Skeletal muscle satellite cell (primary cell): ENCODE results near the gene PNISR.

Experiments
- H3K27me3 ChIP-seq: 2 replicates; pipeline ENCODE4 v1.7.0; 2013; ENCODE audit warnings: low read length; ENCODE audit not compliant: control insufficient read depth, insufficient read depth
- H3K36me3 ChIP-seq: 2 replicates; pipeline ENCODE4 v1.7.0; 2013; ENCODE audit warnings: mild to moderate bottlenecking, control low read depth, low read length; ENCODE audit not compliant: insufficient read depth
- H3K4me1 ChIP-seq: 2 replicates; pipeline ENCODE4 v1.7.0; 2013; ENCODE audit warnings: low read length; ENCODE audit not compliant: control insufficient read depth, insufficient read depth
- H3K4me2 ChIP-seq: 2 replicates; pipeline ENCODE4 v1.7.0; 2013; ENCODE audit warnings: mild to moderate bottlenecking, low read length
- H3K4me3 ChIP-seq: 2 replicates; pipeline ENCODE4 v1.7.0; 2013; ENCODE audit warnings: low read length
- H3K9ac ChIP-seq: 2 replicates; pipeline ENCODE4 v1.7.0; 2013; ENCODE audit warnings: mild to moderate bottlenecking, low read depth, low read length, moderate library complexity
- H3K9me3 ChIP-seq: replicated peaks from 2 replicates; pipeline ENCODE4 v1.7.0; 2013; ENCODE audit warnings: mild to moderate bottlenecking, control low read depth, low read length

The PNISR gene

DNA sequence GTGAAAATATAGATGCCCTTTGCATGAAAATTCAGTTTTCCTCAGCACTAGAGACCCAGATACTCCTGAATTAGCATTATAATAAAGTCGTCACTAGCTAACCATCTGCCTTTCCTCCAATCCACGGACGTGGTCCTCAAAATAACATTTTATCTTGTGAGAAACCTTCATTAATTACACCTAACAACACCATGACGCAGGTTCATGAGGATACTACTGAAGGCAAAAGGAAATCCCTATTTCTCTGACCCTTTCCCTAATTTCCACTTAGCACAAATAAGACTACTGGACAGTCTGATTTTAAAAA is 1.3 kb upstream of the PNISR start:
- H3K27me3 ChIP-seq: no peaks in the 10 kb centered on the region
- peak overlapping the region; percentile 87 for H3K4me3 ChIP-seq
- H3K36me3 ChIP-seq: no peaks in the 10 kb centered on the region
- H3K4me1 ChIP-seq: peaks cover 27% of the 10 kb centered on the region
- H3K9ac ChIP-seq: peak overlapping the region; percentile 96
- H3K9me3 ChIP-seq: no peaks in the 10 kb centered on the region
- H3K4me2 ChIP-seq: peak overlapping the region; percentile 92

DNA sequence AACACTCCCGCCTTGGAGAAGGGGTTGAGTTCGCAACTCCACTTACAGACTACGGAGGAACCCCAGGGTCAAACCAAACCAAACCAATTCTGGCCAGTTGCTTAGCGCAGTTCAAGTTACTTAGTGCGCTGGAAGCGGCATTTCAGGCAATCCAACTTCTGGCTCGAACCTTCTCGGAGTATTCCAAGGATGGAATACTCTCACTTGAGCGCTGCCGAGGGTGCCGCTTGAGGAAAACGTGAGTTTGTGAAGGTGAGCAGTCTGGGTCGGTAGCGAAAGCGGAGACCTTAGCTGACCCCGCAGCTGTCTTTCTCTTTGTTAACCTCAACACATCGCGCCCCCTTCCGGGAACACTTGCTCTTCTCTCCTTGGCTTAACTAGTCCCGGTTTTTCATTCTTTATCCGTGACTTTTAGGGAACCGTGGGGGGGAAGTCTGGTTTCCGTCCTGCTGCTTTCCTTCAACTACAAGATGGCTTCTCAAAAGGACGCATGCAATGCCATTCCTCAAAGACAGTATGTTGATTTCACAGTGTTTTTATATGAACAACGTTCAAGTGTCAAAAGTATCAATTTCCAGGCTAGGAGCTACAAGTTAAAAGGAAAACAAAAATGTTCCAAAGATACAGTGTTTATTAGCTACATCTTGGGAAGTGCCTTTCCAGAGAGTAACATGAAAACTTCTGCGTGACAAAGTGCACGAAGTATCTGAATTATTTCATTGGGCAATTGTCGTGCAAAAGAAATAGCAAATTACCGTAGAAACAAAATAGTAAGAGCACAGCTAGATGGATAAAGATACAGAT is 741 bp upstream of the PNISR start:
- H3K36me3 ChIP-seq: no peaks in the 10 kb centered on the region
- no peaks in the 10 kb centered on the region for H3K27me3 ChIP-seq
- H3K4me3 ChIP-seq: peak overlapping the region; percentile 87
- peaks cover 27% of the 10 kb centered on the region for H3K4me1 ChIP-seq
- H3K4me2 ChIP-seq: peak overlapping the region; percentile 92
- H3K9me3 ChIP-seq: no peaks in the 10 kb centered on the region
- peak overlapping the region; percentile 96 for H3K9ac ChIP-seq

DNA sequence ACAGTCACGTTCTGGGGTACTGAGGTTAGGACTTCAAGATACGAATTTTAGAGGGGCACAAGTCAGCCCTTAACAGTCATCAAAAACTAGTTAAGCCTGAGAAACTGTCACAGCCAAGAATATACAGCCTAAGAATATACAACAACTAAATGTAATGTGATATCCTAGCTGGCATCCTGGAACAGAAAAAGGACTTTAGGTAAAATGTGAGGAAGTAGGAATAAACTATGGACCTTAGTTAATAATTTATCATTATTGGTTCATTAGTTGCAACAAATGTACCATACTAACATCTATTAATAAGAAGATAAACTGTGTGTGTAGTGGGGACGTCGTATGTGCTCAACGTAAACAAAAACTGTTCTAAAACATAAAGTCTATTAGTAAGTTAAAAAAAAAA is 1.1 kb downstream of the PNISR start:
- peak overlapping the region; percentile 92 for H3K4me2 ChIP-seq
- no peaks in the 10 kb centered on the region for H3K36me3 ChIP-seq
- peak overlapping the region; percentile 87 for H3K4me3 ChIP-seq
- H3K9ac ChIP-seq: peak overlapping the region; percentile 96
- peaks cover 27% of the 10 kb centered on the region for H3K4me1 ChIP-seq
- H3K9me3 ChIP-seq: no peaks in the 10 kb centered on the region
- no peaks in the 10 kb centered on the region for H3K27me3 ChIP-seq

DNA sequence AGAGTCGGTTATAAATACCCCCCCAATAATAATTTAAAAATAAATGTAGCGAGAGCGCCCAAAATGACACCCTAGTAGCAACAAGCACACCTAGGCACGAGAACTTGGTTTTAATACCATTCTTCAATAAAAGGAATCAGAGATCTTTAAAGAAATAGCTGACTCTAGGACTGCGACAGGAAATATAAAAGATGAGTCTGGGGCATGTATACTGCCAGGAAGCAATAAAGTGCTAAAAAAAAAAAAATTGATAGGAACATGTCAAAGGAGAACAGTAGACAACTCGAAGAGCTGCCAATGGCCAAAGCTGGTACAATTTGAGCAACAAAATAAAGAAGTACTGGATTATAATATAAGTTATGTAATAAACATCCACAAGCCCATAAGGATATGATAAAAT is 2.2 kb downstream of the PNISR start:
- no peaks in the 10 kb centered on the region for H3K36me3 ChIP-seq
- no peaks in the 10 kb centered on the region for H3K9me3 ChIP-seq
- H3K9ac ChIP-seq: no peak overlapping the region
- H3K4me2 ChIP-seq: no peak overlapping the region
- H3K4me1 ChIP-seq: peaks cover 27% of the 10 kb centered on the region
- H3K27me3 ChIP-seq: no peaks in the 10 kb centered on the region
- no peak overlapping the region for H3K4me3 ChIP-seq

DNA sequence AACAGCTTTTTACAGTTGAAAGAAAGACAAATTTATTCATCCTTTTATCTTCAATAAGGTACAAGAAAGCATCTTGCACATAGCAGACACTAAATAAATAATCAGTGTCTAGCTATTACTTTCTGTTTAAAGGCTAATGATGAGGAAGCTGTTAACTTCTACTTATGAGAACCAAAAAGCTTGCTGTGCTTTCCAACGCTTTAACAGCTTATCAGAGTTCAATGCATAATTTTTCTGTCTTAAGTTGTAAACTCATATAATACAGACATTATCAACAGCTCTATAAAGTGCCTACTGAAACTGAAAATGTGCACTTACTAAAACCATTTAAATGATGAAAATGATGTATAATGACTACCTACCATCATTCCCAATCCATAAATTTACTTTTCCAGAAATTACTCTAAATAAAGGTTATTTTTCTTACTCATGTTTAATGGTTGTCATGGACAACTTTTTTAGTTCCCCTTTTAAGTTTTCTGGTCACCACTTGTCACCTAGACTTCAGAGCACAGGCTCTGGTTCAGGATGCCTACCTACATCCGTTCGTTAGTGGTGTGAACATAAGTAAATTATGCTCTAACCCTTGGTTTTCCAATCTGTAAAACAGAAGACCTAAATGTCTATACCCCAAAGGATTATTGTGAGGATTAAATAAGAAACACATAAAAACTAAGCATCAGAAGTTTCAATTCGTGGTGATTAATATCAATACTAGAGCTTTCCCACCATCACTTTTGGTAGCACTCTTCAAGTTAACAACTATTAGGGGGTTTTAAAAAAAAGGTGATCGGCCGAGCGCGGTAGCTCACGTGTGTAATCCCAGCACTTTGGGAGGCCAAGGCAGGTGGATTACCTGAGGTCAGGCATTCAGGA is 8.0 kb downstream of the PNISR start:
- Histone ChIP-seq H3K9me3 (no peaks in the 10 kb centered on the region), H3K4me2 (no peak overlapping the region), H3K4me1 (peaks cover 3% of the 10 kb centered on the region), H3K9ac (no peak overlapping the region), H3K27me3 (no peaks in the 10 kb centered on the region), H3K4me3 (no peak overlapping the region), H3K36me3 (no peaks in the 10 kb centered on the region)

DNA sequence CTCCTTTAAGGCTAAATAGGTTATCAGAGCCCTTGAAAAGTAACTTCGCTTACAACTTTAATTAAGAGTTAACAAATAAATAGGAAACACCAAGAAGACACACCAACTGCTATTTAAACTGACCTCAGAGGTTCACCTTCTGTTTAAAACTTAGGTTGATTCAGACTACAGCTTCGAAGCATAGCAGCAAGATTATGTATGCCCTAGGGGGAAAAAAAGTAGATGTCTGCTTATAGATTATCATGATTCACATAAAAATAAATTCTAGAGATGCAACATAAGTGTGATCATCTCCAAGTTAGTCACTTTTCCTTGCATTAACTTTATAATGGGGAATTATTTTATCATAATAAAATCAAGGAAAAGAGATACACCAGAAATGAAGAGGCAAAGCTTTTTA is 8.9 kb downstream of the PNISR start:
- no peak overlapping the region for H3K4me3 ChIP-seq

DNA sequence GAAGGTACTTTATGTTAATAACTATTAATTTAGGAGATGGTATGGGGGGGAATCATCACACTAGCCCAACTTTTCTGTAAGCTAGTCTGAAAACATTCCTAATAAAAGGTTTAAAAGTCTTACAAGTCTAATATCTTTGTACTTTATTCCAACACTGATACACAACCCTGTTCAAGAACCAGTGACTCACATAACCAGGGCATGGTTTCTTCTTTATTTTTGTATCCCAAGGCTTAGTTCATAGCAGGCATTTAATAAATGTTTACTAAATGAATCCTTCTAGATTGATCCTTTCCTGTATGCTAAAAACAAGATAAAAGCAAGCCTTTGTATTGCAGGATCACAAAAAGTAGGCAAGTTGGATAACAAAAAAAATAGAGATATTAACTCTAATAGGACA is 9.7 kb downstream of the PNISR start:
- H3K27me3 ChIP-seq: no peaks in the 10 kb centered on the region

More for the DNA sequence above, 8.9 kb downstream of the PNISR start:
- H3K36me3 ChIP-seq: no peaks in the 10 kb centered on the region
- H3K4me1 ChIP-seq: peaks cover 3% of the 10 kb centered on the region
- H3K9me3 ChIP-seq: no peaks in the 10 kb centered on the region
- no peaks in the 10 kb centered on the region for H3K27me3 ChIP-seq
- no peak overlapping the region for H3K4me2 ChIP-seq
- no peak overlapping the region for H3K9ac ChIP-seq

DNA sequence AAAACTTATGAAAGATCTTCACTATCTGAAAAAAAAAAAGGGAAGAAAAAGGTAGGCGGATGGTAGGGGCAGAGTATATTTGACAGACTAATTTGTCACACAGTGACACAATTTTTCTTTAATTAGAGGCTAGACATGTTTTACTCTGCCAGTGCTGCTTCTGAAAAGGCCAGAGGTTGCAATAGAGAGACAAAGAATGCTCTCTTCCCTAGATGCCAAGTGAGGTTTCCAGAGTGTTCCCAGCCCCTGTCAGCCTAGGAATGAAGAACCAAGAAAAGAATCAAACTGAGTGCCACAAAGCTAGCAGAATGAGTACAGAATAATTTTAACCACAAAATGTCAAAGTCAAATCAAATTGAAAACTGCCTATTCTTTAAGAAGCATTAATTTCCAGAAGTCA is 13.0 kb downstream of the PNISR start:
- no peak overlapping the region for H3K4me3 ChIP-seq
- H3K9ac ChIP-seq: no peak overlapping the region
- no peaks in the 10 kb centered on the region for H3K27me3 ChIP-seq
- H3K9me3 ChIP-seq: no peaks in the 10 kb centered on the region
- peaks cover 3% of the 10 kb centered on the region for H3K4me1 ChIP-seq
- H3K36me3 ChIP-seq: peaks cover 30% of the 10 kb centered on the region
- H3K4me2 ChIP-seq: no peak overlapping the region

More for the DNA sequence above, 9.7 kb downstream of the PNISR start:
- Histone ChIP-seq H3K4me1 (peaks cover 3% of the 10 kb centered on the region), H3K4me3 (no peak overlapping the region), H3K9ac (no peak overlapping the region), H3K36me3 (peaks cover 5% of the 10 kb centered on the region), H3K9me3 (no peaks in the 10 kb centered on the region), H3K4me2 (no peak overlapping the region)

DNA sequence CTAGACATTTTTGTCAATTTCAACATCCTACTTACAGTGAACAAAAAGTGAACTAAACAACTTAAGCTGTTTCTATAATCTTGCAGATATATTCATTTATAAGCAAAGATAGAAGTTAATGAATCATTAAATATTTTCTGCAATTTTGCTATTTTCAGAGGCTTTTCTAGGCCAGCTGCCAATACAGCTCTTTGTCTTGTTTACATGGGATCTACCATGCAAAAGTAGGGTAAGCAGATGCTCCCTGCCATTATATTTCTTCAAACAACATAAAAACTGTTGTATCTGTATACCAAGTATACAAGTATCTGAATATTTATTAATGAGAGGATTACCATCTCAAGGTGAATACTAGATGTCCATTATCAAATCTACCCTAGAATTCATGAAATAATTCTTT is 15.4 kb downstream of the PNISR start:
- no peak overlapping the region for H3K4me2 ChIP-seq
- no peaks in the 10 kb centered on the region for H3K4me1 ChIP-seq
- no peak overlapping the region for H3K4me3 ChIP-seq
- peaks cover 45% of the 10 kb centered on the region for H3K36me3 ChIP-seq
- no peaks in the 10 kb centered on the region for H3K9me3 ChIP-seq
- H3K9ac ChIP-seq: no peak overlapping the region
- H3K27me3 ChIP-seq: no peaks in the 10 kb centered on the region

DNA sequence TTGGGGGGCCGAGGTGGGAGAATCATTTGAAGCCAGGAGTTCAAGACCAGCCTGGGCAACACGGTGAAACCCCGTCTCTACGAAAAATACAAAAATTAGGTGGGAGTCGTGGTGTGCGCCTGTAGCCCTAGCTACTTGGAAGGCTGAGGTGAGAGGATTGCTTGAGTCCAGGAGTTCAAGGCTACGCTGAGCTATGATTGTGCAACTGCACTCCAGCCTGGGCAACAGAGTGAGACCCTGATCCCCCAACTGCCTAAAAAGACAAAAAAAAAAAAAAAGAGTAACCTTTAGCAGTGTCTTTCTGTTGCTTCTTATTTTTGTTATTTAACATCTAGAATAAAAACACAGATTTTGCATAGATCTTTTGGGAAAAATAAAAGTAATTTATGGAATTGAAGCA is 18.0 kb downstream of the PNISR start:
- Histone ChIP-seq H3K36me3 (peaks cover 68% of the 10 kb centered on the region), H3K9me3 (no peaks in the 10 kb centered on the region), H3K4me3 (no peak overlapping the region), H3K27me3 (no peaks in the 10 kb centered on the region), H3K9ac (no peak overlapping the region), H3K4me1 (no peaks in the 10 kb centered on the region), H3K4me2 (no peak overlapping the region)

DNA sequence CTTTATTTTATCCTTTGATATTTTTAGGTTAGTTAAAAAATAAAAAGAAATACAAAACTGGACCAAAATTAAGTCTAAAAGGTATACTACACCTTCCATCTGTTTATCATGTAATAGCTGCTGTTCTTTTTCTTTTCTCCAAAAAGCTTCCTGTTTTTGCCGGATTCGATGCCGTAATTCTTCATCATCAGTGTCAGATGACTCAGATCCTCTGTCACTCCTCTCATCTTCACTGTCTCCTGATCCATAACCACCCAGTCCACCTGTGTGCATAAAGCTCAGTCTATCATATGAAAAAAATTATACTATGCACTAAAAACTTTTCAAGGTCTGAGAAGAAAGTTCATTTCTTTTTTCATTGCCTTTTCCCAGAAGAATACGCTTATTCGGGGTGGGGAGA is 22.7 kb downstream of the PNISR start:
- Histone ChIP-seq H3K9me3 (no peaks in the 10 kb centered on the region), H3K27me3 (no peaks in the 10 kb centered on the region), H3K4me2 (no peak overlapping the region), H3K36me3 (peaks cover 69% of the 10 kb centered on the region), H3K4me1 (no peaks in the 10 kb centered on the region), H3K4me3 (no peak overlapping the region), H3K9ac (no peak overlapping the region)
